Mesodermal cell (in vitro differentiated cells): ENCODE results near the gene INO80.

Experiments
- H3K27ac ChIP-seq: 2 replicates; pipeline ENCODE4 v1.7.0; 2013; ENCODE audit warnings: mild to moderate bottlenecking, low read depth, low read length, moderate library complexity; ENCODE audit not compliant: severe bottlenecking
- H3K36me3 ChIP-seq: 2 replicates; pipeline ENCODE4 v1.7.1; 2013; ENCODE audit warnings: mild to moderate bottlenecking, low read length, moderate library complexity; ENCODE audit not compliant: control insufficient read depth, insufficient read depth
- H3K4me1 ChIP-seq: one replicate; pipeline ENCODE4 v1.7.1; 2013; ENCODE audit warnings: mild to moderate bottlenecking, low read length; ENCODE audit not compliant: insufficient read depth, control insufficient read depth, poor library complexity, severe bottlenecking
- H3K4me3 ChIP-seq: 2 replicates; pipeline ENCODE4 v1.7.0; 2013; ENCODE audit warnings: low read length, control low read depth, mild to moderate bottlenecking; ENCODE audit not compliant: insufficient read depth, poor library complexity, severe bottlenecking; ENCODE audit errors: extremely low read depth
- H3K9me3 ChIP-seq: 2 replicates; pipeline ENCODE4 v1.7.1; 2013; ENCODE audit warnings: mild to moderate bottlenecking, low read length, moderate library complexity; ENCODE audit not compliant: control insufficient read depth
- WGBS, 2 experiments: methylation state at CpG; one replicate each; pipeline ENCODE4 v1.1.5; 2013; ENCODE audit warnings: missing lambda C conversion rate in 2 of 2; ENCODE audit not compliant: insufficient coverage in 2 of 2; 5-methylcytosine and 5-hydroxymethylcytosine counted together

INO80 gene

DNA sequence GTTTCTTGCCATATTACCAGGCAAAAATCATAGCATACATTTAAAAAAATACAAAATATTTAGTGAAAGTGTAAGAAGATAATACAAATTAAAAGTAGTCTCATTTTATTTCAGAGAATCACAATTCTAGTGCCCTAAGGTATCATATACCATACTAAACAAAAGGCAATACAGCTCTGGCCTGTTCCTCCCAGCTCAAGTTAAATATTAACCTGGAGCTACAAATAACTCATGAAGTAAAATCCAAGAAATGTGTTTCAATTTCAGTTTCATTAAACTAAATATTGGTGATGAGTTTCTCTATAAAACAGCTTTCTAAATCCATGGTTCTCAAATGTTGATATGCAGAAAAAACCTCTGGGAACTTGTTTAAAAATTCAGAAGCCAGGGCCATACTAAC lies 67.7 kb downstream of the INO80 start:
- no peak overlapping the region for H3K4me3 ChIP-seq
- H3K4me1 ChIP-seq, result no peaks in the 10 kb centered on the region
- no peaks in the 10 kb centered on the region for H3K9me3 ChIP-seq
- H3K27ac ChIP-seq, result no peak overlapping the region
- H3K36me3 ChIP-seq, result peaks cover 94% of the 10 kb centered on the region

DNA sequence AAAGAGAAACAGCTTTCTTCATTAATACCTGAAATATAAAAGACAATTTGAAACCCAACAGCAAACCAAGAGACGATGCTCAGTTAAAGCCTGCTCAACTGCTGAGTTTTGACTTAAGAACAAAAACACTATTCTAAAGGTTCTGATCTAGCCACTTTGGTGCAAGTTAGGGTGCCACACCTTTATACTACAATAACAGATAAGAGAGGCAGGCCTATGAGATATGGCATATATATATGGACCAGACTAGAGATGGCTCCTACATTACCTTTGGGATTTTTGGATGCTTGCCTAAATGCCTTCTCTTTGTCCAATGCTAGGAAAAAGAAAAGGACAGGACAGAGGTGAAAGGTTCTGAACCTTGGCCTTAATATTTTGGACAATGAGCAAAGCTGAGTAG lies 68.6 kb downstream of the INO80 start:
- Histone ChIP-seq H3K36me3 (peaks cover 95% of the 10 kb centered on the region), H3K4me3 (no peak overlapping the region), H3K4me1 (no peaks in the 10 kb centered on the region), H3K9me3 (no peaks in the 10 kb centered on the region), H3K27ac (no peak overlapping the region)
- WGBS, 2 experiments, result 83% methylated on average over 1 of the region's 1 CpG

GRCh38 chr15:41043276-41043951 lies 72.7 kb downstream of the INO80 start:
- Histone ChIP-seq H3K9me3 (no peaks in the 10 kb centered on the region), H3K4me1 (no peaks in the 10 kb centered on the region), H3K4me3 (no peak overlapping the region), H3K27ac (no peak overlapping the region), H3K36me3 (peaks cover 93% of the 10 kb centered on the region)
- WGBS, 2 experiments, result no CpG with 5 or more reads among the region's 1 CpG

DNA sequence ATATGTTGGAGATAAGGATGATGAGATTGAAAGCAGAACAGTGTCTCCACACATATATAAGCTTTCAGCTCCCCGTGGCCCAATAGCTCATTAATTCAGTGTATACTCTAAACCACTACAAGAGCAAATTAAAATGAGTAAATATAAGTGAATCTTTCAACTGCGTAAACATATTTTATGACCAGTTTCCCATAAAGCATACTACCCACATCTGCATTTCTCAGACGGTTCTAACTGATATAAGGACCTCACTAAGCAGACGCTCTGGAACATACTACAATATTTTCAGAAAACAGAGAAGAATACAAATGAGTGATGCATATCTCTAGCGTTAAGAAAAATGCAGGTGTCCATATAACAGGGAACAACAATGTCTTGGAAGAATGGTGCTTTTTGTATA lies 73.2 kb downstream of the INO80 start:
- peaks cover 88% of the 10 kb centered on the region for H3K36me3 ChIP-seq
- H3K4me3 ChIP-seq, result no peak overlapping the region
- no CpG with 5 or more reads among the region's 5 CpGs for WGBS, 2 experiments
- H3K27ac ChIP-seq, result no peak overlapping the region
- no peaks in the 10 kb centered on the region for H3K9me3 ChIP-seq
- H3K4me1 ChIP-seq, result no peaks in the 10 kb centered on the region

DNA sequence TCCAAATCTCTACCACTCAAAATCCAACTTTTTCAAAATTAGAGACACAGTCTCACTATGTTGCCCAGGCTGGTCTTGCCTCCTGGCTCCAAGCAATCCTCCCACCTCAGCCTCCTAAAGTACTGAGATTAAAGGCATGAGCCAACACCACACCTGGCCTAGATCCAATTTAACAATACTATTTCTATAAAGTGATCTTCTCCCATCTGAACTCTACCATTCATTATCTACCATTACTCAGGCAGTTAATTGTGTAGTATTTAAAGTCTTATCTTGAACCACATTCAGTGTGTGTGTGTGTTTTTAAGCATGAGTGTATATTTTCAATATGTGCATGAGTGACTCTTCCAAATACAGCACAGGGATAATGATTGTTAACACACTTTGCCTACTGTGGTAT lies 77.0 kb downstream of the INO80 start:
- Histone ChIP-seq H3K36me3 (peaks cover 62% of the 10 kb centered on the region), H3K27ac (no peak overlapping the region), H3K4me3 (no peak overlapping the region), H3K4me1 (no peaks in the 10 kb centered on the region), H3K9me3 (no peaks in the 10 kb centered on the region)

DNA sequence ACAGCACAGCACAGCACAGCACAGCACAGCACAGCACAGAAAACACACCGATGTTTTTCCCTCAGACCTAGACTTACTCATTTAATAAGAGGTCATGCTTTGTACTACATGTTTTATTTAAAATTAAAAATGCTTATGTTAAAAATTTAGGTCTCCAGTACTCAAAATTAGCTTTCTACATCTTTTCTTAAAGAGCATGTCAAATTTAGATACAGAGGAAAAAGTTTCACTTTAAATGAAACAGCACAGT lies 84.1 kb downstream of the INO80 start:
- Histone ChIP-seq H3K27ac (no peak overlapping the region), H3K9me3 (no peaks in the 10 kb centered on the region), H3K36me3 (peaks cover 33% of the 10 kb centered on the region), H3K4me3 (no peak overlapping the region), H3K4me1 (no peaks in the 10 kb centered on the region)
- no CpG with 5 or more reads among the region's 1 CpG for WGBS, 2 experiments

DNA sequence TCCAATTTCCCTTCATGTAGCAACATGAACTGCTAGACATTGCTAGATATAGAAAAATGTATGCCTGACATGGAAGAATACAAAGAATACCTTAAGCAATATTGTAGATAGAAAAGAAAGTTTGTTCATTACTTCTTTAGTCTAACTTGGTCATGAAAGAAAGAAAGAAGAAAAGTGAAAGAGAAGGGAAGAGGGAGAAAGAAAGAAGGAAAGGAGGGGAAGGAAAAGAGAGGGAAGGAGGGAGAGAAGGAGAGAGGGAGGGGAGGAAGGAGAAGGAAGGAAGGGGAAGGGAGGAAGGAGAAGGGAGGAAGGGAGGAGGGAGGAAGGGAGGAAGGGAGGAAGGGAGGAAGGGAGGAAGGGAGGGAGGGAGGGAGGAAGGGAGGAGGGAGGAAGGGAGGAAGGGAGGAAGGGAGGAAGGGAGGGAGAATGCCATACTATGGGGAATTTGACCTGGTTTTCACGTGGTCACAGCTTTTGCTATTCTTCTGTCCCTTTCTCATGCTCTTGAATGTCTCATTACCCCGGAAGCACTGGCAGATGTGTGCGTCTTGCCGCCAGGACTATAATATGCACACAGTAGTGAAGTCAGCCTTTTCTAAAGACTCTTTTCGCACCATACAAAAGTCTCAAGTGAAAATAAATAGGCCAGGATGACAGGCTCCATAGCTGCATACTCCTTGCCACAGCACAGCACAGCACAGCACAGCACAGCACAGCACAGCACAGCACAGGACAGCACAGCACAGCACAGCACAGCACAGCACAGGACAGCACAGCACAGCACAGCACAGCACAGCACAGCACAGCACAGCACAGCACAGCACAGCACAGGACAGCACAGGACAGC lies 84.6 kb downstream of the INO80 start:
- H3K4me3 ChIP-seq, result no peak overlapping the region
- H3K36me3 ChIP-seq, result peaks cover 37% of the 10 kb centered on the region
- H3K27ac ChIP-seq, result no peak overlapping the region
- no peaks in the 10 kb centered on the region for H3K9me3 ChIP-seq
- no peaks in the 10 kb centered on the region for H3K4me1 ChIP-seq
- 87 to 100% methylated on average over 4 to 5 of the region's 5 CpGs for WGBS, 2 experiments

DNA sequence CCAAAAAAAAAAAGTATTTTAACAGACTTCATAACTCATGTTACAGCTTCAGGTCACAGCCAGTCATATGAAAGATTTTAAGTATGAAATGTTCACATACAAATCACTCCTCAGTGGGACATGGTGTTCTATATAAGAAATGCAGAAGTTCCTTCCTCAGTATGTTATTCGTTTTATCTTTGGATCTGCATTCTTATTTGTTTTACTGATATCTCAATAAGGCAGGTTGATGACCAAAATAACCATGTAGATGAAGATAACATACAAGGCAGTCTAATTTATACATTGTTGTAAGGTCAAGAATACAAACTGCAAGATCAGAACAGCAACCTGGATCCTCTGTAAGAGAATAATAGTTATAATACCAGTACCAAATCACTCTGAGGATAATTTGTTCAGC lies 87.2 kb downstream of the INO80 start:
- Histone ChIP-seq H3K9me3 (no peaks in the 10 kb centered on the region), H3K36me3 (peaks cover 55% of the 10 kb centered on the region), H3K27ac (no peak overlapping the region), H3K4me3 (no peak overlapping the region), H3K4me1 (no peaks in the 10 kb centered on the region)
- no CpG with 5 or more reads among the region's 1 CpG for WGBS, 2 experiments

DNA sequence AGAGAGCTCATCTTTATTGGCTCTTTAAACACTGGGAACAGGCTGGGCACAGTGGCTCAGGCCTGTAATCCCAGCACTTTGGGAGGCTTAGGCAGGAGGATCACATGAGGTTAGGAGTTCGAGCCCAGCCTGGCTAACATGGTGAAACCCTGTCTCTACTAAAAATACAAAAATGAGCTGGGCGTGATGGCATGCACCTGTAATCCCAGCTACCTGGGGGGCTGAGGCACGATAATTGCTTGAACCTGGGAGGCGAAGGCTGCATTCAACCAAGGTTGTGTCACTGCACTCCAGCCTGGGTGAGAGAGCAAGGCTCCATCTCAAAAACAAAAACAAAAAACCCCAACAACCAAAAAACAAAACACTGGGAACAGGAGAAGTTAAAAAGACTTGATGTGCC lies 90.7 kb downstream of the INO80 start:
- H3K4me1 ChIP-seq, result no peaks in the 10 kb centered on the region
- no peak overlapping the region for H3K27ac ChIP-seq
- 87 to 99% methylated on average over 4 of the region's 4 CpGs for WGBS, 2 experiments
- no peaks in the 10 kb centered on the region for H3K9me3 ChIP-seq
- H3K36me3 ChIP-seq, result peaks cover 66% of the 10 kb centered on the region
- no peak overlapping the region for H3K4me3 ChIP-seq

- Histone ChIP-seq H3K4me1 (no peaks in the 10 kb centered on the region), H3K27ac (no peak overlapping the region), H3K36me3 (peaks cover 66% of the 10 kb centered on the region), H3K9me3 (no peaks in the 10 kb centered on the region), H3K4me3 (no peak overlapping the region)
- WGBS, 2 experiments, result 100% methylated on average over 1 of the region's 2 CpGs; no CpG with 5 or more reads in 1 of the 2 experiments
These were observed 91.2 kb downstream of the INO80 start for GRCh38 chr15:41024885-41025284.

- Histone ChIP-seq H3K27ac (no peak overlapping the region), H3K36me3 (peaks cover 65% of the 10 kb centered on the region), H3K9me3 (no peaks in the 10 kb centered on the region), H3K4me1 (peaks cover 5% of the 10 kb centered on the region), H3K4me3 (no peak overlapping the region)
- WGBS, 2 experiments, result 85 to 90% methylated on average over 4 of the region's 4 CpGs
These were observed 91.9 kb downstream of the INO80 start for GRCh38 chr15:41024131-41024530.
